NCI-H526 (cell line): Measurements from ENCODE around the gene HPCAL1.
A peak's percentile ranks its signal among the peaks of the same experiment; 100 is the strongest.

Experiments
- DNase-seq, 2 experiments: peaks; one replicate each; lab custom pipeline; 2025; lab: John Stamatoyannopoulos, UW

Gene HPCAL1

GRCh38 chr2:10355471-10356438 lies 53.1 kb downstream of the HPCAL1 start:
- peak; percentile 91 to 92 for DNase-seq

- peak in 1 of 2 experiments; percentile 36 for DNase-seq
Observed at GRCh38 chr2:10356439-10356811, 53.7 kb downstream of the HPCAL1 start.

DNA sequence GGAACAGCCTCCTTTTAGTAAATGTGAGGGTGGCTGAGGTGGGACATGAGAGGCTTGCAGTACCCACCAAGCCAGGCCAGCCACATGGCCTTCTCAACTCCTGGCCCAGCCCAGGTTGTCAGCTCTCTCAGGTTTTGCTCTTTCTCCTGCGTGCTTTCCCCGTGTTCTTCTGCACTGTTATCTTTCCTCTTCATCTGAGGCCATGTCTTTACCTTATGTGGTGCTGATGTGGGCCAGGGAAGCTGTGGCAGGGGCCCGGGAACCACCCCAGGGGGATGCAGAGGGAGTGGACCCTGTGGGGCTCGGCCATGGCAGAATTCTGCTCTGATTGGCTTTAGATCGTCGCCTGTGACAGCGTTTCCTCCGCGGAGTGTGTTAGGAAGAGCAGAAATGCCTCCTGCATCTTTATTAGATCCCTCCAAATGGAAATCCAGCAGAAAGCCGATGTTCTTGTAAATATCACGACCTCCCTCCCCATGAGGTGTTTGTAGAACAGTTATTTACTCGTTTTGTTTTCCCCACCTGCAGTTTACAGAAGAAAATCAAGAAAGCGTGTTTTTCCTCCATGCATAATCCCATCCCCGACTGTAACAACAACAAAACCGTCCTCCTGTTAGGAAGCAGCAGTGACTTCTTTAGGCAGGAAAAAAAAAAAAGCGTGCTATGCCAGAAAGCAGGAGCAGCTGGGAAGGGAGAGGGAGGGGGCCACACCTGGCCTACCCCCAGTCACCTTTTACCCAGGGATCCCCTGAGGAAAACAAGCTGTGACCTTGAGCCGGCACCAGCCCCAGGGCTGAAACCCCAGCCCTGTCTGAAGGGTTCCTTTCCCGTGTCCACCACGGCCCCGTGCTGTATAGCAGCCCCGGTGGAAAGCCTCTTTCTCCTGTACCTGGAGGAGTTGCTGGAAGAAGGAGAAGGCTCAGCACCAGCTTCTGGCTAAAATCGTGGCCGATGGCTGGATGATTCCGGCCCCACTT lies 54.8 kb downstream of the HPCAL1 start:
- no peak for DNase-seq

DNA sequence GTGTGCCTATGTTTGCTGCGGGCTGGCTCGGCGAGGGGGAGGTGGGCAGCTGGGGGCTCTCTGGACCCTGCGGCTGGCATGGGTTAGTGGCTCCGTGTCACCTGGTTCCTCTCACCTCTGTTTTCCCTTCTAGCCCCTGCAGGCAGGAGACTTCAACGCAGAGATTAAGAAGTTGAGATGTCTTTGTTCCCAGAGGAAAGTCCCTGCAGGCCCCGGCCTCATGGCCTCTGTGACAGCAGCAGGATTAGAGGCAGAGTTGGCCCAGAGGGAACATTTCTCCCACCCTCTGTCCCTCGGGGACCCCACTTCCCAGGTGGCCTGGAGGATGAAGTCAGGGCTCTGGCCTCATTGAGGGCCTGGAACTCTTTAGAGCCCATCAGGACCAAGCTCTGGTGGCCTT lies 56.5 kb downstream of the HPCAL1 start:
- no peak for DNase-seq

DNA sequence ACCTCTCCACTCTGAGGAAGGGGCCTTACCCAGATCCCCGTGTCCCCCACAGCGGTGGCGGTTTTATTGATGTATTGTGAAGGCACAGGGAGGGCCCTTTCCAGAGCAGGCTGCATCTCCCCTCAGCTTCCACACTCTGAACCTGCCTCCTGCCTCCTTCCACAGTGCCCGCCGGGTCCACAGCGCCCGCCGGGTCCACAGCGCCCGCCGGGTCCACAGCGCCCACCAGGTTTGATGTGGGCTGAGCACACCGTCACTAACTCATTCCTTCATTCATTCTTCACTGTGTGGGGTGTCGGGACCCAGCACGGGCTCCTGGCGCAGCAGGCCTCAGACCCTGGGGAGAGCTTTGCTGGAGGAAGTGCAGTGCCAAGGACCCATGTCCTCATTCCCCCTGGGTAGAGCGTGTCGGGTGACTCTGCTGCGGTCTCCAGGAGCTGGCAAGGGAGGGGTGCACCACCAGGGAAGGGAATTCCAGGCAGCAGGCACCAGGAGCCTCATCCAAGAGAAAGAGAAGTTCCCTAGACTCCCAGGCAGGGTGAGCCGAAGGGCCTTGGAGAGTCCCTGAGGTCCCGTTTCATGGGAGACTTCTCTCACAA lies 57.1 kb downstream of the HPCAL1 start:
- no peak for DNase-seq

- no peak for DNase-seq
Observed at GRCh38 chr2:10360460-10360849, 57.8 kb downstream of the HPCAL1 start.

DNA sequence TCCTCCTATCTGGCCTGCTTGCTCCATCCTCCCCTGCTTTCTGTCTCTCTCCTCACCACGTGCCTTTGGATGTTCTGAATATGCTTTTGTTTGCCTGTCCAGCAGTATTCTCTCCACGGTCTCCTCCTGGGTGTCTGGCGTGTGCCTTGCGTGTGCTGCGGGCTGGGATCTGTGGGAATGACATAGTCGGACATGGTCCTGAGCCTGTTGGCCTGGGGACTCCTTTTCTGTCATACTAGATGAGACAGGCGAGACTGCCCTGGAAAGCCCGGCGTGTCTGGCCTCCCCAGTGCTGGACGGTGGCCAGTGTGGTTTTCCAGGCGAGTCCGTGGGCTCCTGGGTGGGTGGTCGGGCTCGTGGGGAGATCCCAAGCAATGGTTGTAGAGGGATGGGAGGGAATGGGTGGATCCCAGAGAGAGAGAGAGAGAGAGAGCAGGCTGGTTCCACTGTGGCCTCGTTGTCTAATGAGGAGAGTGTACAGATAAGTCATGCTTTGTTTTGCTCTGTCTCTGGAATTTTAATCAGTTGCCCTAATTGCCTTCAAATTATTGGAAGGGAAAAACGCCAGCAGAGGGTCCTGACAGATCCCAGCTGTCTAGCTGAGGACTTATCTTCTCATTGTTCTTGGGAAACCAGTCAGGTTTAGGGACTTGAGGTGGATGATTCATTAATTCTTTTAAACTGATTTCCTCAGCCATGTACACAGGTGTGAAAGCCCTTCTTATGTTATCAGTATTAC lies 58.3 kb downstream of the HPCAL1 start:
- peak; percentile 9 to 24 for DNase-seq

DNA sequence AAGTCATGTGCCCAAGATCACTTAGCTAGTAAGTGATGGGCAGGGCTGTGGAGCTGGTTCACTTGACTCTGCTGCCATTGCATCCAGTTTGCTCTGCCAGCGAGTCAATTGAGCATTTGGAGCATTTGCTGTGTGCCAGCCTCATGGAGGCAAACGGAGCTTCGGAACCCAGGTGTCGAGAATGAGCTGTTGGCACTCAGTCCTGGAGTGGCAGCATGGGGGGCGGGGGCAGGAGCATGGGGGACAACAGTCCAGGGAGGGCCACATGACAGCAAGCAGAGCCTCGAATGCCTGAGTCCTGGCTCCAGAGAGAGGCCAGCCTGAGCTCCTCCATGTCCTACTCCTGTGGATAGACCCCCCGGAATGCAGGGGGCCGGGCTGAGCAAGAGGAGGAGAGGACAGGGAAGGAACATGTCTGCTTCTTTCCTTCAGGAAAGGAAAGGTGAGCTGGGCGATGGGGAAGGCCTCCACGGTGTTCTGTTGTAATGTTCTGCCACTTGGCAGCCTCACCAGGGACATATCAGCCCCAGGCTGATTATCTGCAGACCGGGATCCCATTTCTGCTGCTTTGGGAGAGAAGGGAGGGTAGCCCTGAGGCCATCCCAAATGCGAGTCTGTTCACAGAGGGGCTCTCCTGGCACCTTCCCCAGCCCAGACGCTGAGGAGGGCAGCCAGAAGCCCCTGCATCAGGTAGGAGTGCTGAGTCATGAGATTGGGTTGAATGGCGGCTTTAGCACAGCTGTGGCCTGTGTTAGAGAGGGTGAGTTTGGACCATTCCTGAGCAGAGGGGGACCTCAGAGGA lies 59.6 kb downstream of the HPCAL1 start:
- no peak for DNase-seq

DNA sequence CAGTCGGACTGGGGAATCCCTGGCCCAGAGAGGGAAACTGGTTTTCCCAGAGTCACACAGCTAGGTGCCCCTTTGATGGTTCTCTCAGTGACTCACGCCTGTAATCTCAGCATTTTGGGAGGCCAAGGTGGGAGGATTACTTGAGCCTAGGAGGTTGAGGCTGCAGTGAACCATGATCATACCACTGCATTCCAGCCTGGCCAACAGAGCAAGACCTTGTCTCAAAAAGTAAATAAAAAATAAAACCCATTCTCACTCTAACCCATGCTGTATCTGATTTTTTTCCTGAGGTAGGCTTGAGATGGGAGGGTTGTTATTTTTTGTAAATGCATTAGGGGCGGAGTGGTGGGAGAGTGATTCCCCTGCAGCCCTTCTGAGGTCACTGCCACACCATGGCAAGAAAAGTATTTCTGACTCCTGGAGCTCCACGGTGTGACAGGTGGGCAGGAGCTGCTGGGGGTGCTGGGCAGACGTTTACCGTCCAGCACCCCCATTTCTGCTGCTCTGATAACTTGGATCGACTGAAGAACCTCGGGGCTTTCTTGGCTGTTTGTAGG lies 60.3 kb downstream of the HPCAL1 start:
- no peak for DNase-seq

DNA sequence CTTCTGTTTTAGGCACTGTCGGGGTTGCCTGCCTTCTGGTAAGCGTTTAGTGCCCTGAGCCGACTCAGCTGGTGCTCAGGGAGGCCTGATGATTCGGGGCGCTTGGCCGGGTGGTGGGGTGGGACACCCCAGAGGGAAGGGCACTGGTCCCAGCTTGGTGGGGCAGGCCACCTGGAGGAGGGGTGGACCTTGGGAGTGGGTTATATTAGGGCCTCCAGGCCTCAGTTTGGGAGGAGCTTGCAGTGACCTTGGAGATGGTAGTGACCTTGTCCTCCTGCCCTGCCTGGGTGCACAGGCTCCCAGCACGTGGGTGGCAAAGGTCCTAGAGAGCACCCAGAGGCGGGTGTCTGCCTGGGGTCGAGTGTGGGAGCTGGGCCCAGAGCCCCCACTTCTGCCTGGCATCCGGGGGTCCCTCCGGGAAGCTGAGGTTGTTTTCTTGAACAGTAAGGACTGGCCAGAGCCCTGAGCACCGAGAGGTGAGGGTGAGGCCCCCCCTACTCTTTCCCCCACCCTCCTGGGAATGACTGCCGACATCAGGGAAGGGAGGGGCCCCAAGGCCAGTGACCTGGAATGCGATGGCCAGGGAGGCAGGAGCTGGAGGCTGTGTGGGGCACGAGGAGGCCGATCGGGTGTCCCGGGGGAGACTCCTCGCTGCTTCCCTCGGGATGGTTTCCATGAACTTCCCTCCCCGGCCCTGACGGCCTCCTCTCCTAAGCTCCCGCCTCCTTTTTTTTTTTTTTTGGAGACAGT lies 61.3 kb downstream of the HPCAL1 start:
- no peak for DNase-seq

GRCh38 chr2:10365412-10365811 lies 62.7 kb downstream of the HPCAL1 start:
- no peak for DNase-seq

DNA sequence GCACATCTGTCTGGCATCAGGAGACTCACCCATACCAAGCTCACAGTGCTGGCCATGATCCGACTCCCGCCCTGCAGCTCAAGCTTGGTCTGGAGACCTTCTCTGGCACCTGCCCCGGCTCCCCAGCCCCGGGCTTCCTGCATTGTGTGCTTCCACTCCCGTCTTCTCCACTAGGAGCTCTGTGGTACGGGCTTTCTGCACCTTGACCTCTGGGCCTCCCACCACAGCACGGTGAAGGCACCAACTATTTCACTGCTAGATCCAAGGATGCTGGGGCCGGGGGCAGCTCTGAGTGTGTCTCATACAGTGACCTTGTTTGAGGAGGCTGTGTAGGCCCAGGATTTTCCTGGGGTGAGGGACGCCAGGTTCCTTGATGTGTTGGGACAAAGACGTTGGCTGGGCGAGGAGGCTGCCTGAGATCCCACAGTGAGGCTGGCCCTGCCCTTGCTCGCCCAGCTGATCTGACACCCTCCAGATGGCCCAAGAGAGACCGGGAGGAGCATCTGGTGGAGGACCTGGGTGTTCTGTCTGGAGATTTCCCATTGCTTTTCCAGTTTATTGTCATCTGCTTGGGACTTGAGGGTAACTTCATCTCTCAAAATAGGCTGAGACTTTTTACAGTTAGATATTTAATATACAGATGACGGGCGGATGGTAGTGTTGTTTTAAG lies 64.0 kb downstream of the HPCAL1 start:
- no peak for DNase-seq

- DNase-seq, result no peak
Observed at GRCh38 chr2:10367472-10368439, 65.1 kb downstream of the HPCAL1 start.

DNA sequence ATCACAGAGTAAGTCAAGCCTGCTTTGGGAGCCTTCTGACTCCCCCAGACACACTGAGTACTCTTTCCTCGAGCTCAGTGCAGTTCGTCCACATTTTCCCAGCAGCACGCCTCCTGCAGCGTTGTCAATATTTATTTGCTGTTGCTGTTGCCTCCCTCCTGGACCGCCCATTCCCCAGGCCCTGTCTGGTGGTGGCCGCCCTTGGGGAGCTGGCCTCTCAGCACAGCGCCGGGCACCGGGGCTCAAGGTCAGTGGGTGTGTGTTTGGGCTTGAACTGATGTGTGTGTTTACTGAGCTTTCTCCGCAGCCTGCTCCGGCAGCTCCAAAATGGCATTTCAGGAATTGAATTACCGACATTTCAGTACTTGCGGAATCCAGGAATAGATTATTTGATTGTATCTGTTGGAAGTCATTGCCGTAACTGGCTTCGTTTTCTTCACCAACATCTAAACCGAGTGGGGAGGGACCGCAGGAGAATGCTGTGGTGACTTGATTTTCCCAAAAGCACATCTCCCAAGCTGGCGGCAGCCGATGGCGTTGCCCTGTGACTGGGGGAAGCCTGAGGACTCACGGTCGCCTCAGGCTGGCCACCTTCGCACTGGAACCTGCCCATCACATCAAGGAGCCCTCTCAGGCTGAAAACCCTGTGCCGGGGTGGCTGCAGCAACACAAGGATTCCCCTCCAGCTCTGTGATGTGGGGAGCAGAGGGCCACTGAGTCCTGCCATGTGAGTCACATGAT lies 66.0 kb downstream of the HPCAL1 start:
- no peak for DNase-seq

DNA sequence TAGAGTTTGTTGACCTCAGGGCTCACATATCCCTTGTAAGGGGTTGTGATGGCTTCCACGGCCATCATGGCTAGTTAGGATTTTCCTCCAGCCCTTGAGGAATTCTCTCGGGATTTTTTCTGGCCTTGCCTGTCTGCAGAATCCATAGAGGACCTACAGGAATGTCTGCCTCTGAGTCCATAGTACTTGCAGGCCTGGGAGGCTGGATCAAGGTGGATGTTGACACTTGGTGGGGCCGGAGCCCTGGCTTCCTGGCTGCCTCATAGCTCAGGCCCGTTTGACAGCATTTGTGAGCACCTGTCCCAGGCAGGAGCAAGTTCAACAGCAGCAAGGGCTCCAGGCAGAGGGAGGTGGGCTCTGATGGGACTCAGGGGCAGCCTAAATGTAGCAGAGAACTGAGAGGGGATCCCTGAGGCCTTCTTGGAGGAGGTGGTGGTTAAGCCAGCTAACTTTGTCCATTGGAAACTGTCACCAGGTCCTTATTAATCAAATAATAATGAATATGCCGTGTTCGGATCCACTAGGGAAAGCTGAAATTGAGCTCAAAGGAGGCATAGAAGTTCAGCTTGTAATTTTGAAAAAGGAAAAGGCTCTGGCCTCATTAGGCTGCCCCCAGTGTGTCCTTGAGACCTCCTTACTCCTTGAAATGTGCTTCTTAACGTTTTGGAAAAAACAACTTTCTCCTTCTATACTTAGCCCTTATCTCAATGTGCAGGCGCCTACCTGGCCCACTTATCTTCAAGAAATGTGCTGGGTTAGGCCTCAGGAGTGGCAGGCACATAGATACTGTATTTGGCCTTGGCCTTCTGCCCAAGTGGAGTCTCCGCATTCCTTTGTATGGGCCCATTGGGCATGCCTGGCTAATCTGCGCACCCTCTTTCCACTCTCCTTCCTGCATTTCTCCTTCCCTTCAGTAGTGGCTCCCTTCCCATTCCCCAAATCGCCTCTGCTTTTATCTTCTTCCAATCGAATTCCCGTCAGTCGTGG lies 66.9 kb downstream of the HPCAL1 start:
- no peak for DNase-seq

GRCh38 chr2:10370390-10370789 lies 67.7 kb downstream of the HPCAL1 start:
- DNase-seq, result no peak
